Right atrium auricular region (tissue), 2 donors: ENCODE measurements around the gene PTCSC3. TPM values are rescaled to one million over a fixed set of nuclear protein-coding genes. Genes with fewer than 3 reads are reported as not detected.

ENCODE experiments used
- DNase-seq: peaks from one replicate; pipeline ENCODE4 v3.0.0-alpha.2; 2019; ENCODE audit warnings: low spot score
- H3K27ac ChIP-seq, 2 donors: fragments of 200-600 bp; sonication (generic); 1 replicate in 1 of 2; 2 replicates in 1 of 2; pipeline ENCODE4 v1.5.1; 2016 to 2019
- H3K27me3 ChIP-seq, 2 donors: fragments of 200-600 bp; sonication (generic); one replicate each; pipeline versions ENCODE4 v1.5.1 to v1.6.0; 2017 to 2019
- H3K36me3 ChIP-seq: fragments of 200-600 bp; sonication (generic); one replicate; pipeline ENCODE4 v1.5.1; 2016
- H3K4me1 ChIP-seq, 2 donors: fragments of 200-600 bp; sonication (generic); one replicate each; pipeline versions ENCODE4 v1.5.1 to v1.6.0; 2017 to 2019
- H3K4me3 ChIP-seq, 2 donors: fragments of 200-600 bp; sonication (generic); 1 replicate in 1 of 2; 2 replicates in 1 of 2; pipeline ENCODE4 v1.5.1; 2017 to 2019; ENCODE audit warnings: mild to moderate bottlenecking in 1 of 2, moderate library complexity in 1 of 2
- H3K9me3 ChIP-seq, 2 donors: fragments of 200-600 bp; sonication (generic); one replicate each; pipeline ENCODE4 v1.5.1; 2019
- CTCF ChIP-seq, 2 donors: fragments of 200-600 bp; sonication (generic); IDR thresholded peaks; one replicate each; pipeline ENCODE4 v1.5.1; 2019; ENCODE audit warnings: antibody characterized with exemption in 2 of 2
- total RNA-seq, 2 donors: library from RNA; depleted of rRNA; stranded (reverse); fragments of >200 nt; gene quantifications; one replicate each; pipeline ENCODE4 v1.1.0, GENCODE V29; 2016

Gene PTCSC3
- total RNA-seq, 2 donors from 2014 or later: not detected

GRCh38 chr14:36091096-36091495, 85.4 kb downstream of the PTCSC3 start:
- no peaks in the 10 kb centered on the region for H3K9me3 ChIP-seq
- no peaks in the 10 kb centered on the region for H3K27me3 ChIP-seq
- DNase-seq: no peak
- TF ChIP-seq CTCF (IDR thresholded peaks at IDR 0.05): no peak
- no peaks in the 10 kb centered on the region for H3K36me3 ChIP-seq
- H3K4me3 ChIP-seq: no peak overlapping the region
- no peak overlapping the region for H3K27ac ChIP-seq
- no peaks in the 10 kb centered on the region for H3K4me1 ChIP-seq

- TF ChIP-seq CTCF (IDR thresholded peaks at IDR 0.05): no peak
- DNase-seq: no peak
- H3K4me1 ChIP-seq: no peaks in the 10 kb centered on the region
- H3K9me3 ChIP-seq: no peaks in the 10 kb centered on the region
- H3K36me3 ChIP-seq: no peaks in the 10 kb centered on the region
- no peak overlapping the region for H3K27ac ChIP-seq
- H3K27me3 ChIP-seq: no peaks in the 10 kb centered on the region
- no peak overlapping the region for H3K4me3 ChIP-seq
Measured at GRCh38 chr14:36087411-36087810, 89.1 kb downstream of the PTCSC3 start.

- H3K9me3 ChIP-seq: no peaks in the 10 kb centered on the region
- DNase-seq: no peak
- H3K4me1 ChIP-seq: no peaks in the 10 kb centered on the region
- no peak overlapping the region for H3K27ac ChIP-seq
- no peak overlapping the region for H3K4me3 ChIP-seq
- no peaks in the 10 kb centered on the region for H3K27me3 ChIP-seq
- H3K36me3 ChIP-seq: no peaks in the 10 kb centered on the region
- no peak for TF ChIP-seq CTCF (IDR thresholded peaks at IDR 0.05)
Measured at GRCh38 chr14:36086629-36087395, 89.7 kb downstream of the PTCSC3 start.

- no peaks in the 10 kb centered on the region for H3K36me3 ChIP-seq
- H3K27me3 ChIP-seq: no peaks in the 10 kb centered on the region
- H3K9me3 ChIP-seq: no peaks in the 10 kb centered on the region
- no peak overlapping the region for H3K27ac ChIP-seq
- no peaks in the 10 kb centered on the region for H3K4me1 ChIP-seq
- no peak for TF ChIP-seq CTCF (IDR thresholded peaks at IDR 0.05)
- H3K4me3 ChIP-seq: no peak overlapping the region
- no peak for DNase-seq
Measured at GRCh38 chr14:36085861-36086260, 90.7 kb downstream of the PTCSC3 start.

Other genes with a start within 250 kb of the PTCSC3 start
- gene MBIP, start 143.9 kb upstream of the PTCSC3 start, total RNA-seq: 10 to 100 TPM in 1 of 2 donors, 1 to 10 TPM in 1; 4.5 to 10.1 TPM